GM19452 (cell line): ENCODE measurements around the gene SUN1.
"Not testable (repeated sequence)": the region's sequence is repeated elsewhere in the genome, so short reads cannot be mapped to it uniquely, and the experiment has no call there.

ENCODE experiments used
- ATAC-seq: cut with Tn5 transposase; IDR thresholded peaks from one replicate; pipeline ENCODE4 v1.9.1; 2021; ENCODE audit not compliant: unreplicated experiment

SUN1 gene

GRCh38 chr7:833601-834258 is 1.5 kb downstream of the SUN1 start:
- no peak for ATAC-seq

- no peak for ATAC-seq
Observed at GRCh38 chr7:834277-834676, 2.0 kb downstream of the SUN1 start.

- no peak for ATAC-seq
Observed at GRCh38 chr7:835021-835420, 2.7 kb downstream of the SUN1 start.

- ATAC-seq, result no peak
Observed at GRCh38 chr7:835485-836401, 3.5 kb downstream of the SUN1 start.

- ATAC-seq, result no peak
Observed at GRCh38 chr7:836429-836828, 4.2 kb downstream of the SUN1 start.

GRCh38 chr7:837001-837400 is 4.7 kb downstream of the SUN1 start:
- ATAC-seq, result no peak

GRCh38 chr7:840001-840600 is 7.8 kb downstream of the SUN1 start:
- no peak for ATAC-seq

GRCh38 chr7:841943-842342 is 9.7 kb downstream of the SUN1 start:
- ATAC-seq, result no peak

GRCh38 chr7:842431-843031 is 10.3 kb downstream of the SUN1 start:
- ATAC-seq, result no peak

GRCh38 chr7:843230-843629 is 11.0 kb downstream of the SUN1 start:
- ATAC-seq, result no peak

GRCh38 chr7:844043-844442 is 11.8 kb downstream of the SUN1 start:
- ATAC-seq, result no peak

GRCh38 chr7:844514-844913 is 12.2 kb downstream of the SUN1 start:
- no peak for ATAC-seq

- ATAC-seq, result no peak
Observed at GRCh38 chr7:845091-845490, 12.8 kb downstream of the SUN1 start.

- no peak for ATAC-seq
Observed at GRCh38 chr7:845731-846130, 13.5 kb downstream of the SUN1 start.

- not testable (repeated sequence) for ATAC-seq
Observed at GRCh38 chr7:846958-847650, 14.8 kb downstream of the SUN1 start.

GRCh38 chr7:847728-848127 is 15.5 kb downstream of the SUN1 start:
- ATAC-seq, result not testable (repeated sequence)

GRCh38 chr7:849145-849544 is 16.9 kb downstream of the SUN1 start:
- no peak for ATAC-seq

GRCh38 chr7:849781-850180 is 17.5 kb downstream of the SUN1 start:
- no peak for ATAC-seq

GRCh38 chr7:851204-851603 is 18.9 kb downstream of the SUN1 start:
- no peak for ATAC-seq

GRCh38 chr7:853366-854117 is 21.3 kb downstream of the SUN1 start:
- ATAC-seq, result no peak
